ENCODE data around the gene CYGB. TPM values are rescaled to one million over a fixed set of nuclear protein-coding genes. Genes with fewer than 3 reads are reported as not detected.

CYGB gene
- polyA plus RNA-seq, 3 donors, result not detected

DNA sequence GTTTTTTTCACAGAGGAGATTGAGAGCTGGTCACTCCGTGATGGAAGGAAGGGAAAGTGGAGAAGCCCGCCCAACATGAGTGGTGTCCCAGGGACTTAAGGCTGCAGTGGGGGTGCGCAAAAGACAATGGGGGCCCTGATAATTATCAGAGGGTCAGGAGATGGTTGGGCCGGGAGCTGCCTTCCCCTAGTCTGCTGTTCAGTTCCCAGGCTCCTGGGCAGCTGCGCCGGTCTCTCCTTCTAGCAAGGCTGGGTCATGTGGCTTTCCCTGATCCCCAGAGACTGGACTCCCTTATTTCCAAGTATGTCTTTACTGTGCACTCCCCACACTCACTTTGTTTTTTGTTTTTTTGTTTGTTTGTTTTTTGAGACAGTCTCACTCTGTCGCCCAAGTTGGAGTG, 16.2 kb downstream of the CYGB start:
- H3K9me3 Mint-ChIP-seq, result peaks cover 0 to 2% (median 0%) of the 10 kb centered on the region in 7 donors
- TF ChIP-seq, protein P1, sequence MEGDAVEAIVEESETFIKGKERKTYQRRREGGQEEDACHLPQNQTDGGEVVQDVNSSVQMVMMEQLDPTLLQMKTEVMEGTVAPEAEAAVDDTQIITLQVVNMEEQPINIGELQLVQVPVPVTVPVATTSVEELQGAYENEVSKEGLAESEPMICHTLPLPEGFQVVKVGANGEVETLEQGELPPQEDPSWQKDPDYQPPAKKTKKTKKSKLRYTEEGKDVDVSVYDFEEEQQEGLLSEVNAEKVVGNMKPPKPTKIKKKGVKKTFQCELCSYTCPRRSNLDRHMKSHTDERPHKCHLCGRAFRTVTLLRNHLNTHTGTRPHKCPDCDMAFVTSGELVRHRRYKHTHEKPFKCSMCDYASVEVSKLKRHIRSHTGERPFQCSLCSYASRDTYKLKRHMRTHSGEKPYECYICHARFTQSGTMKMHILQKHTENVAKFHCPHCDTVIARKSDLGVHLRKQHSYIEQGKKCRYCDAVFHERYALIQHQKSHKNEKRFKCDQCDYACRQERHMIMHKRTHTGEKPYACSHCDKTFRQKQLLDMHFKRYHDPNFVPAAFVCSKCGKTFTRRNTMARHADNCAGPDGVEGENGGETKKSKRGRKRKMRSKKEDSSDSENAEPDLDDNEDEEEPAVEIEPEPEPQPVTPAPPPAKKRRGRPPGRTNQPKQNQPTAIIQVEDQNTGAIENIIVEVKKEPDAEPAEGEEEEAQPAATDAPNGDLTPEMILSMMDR (IDR thresholded peaks at IDR 0.05), result no peak
- peaks cover 7% of the 10 kb centered on the region for H3K4me1 Mint-ChIP-seq
- no peak overlapping the region for H3K4me3 Mint-ChIP-seq
- Histone ChIP-seq H3K27me3 (ENCODE audit: control insufficient read depth in 2 of 2, insufficient read depth in 2 of 2, low read length in 2 of 2) (peaks cover 0 to 4% of the 10 kb centered on the region in 2 donors), H3K79me2 (ENCODE audit: insufficient read depth, low read length) (no peaks in the 10 kb centered on the region), H3K27ac (ENCODE audit: low read depth in 1 of 2, low read length in 2 of 2) (no peak overlapping the region), H3K4me1 (ENCODE audit: control insufficient read depth in 1 of 2, insufficient read depth in 2 of 2, low read length in 2 of 2) (peaks cover 2 to 9% of the 10 kb centered on the region in 2 donors), H2AFZ (ENCODE audit: insufficient read depth, low read depth, low read length, poor library complexity, severe bottlenecking) (no peak overlapping the region), H4K20me1 (ENCODE audit: insufficient read depth, low read length) (no peaks in the 10 kb centered on the region), H3K9ac (ENCODE audit: insufficient read depth, low read length, poor library complexity, severe bottlenecking) (no peak overlapping the region), H3K4me3 (replicated peaks in 1 of 3; ENCODE audit: low read depth in 2 of 3, low read length in 3 of 3) (no peak overlapping the region), H3K36me3 (replicated peaks in 1 of 2; ENCODE audit: control insufficient read depth in 1 of 2, insufficient read depth in 2 of 2, low read length in 2 of 2) (no peaks in the 10 kb centered on the region), H3K9me3 (replicated peaks in 1 of 2; ENCODE audit: control insufficient read depth in 1 of 2, insufficient read depth in 1 of 2, low read length in 2 of 2) (no peaks in the 10 kb centered on the region), H3K4me2 (replicated peaks; ENCODE audit: extremely low read depth, low read length, poor library complexity, severe bottlenecking) (no peak overlapping the region)
- intact Hi-C loops (cut with micrococcal nuclease), result loop anchor here in 1 of 2 donors (10.0 kb wide), 1 partner anchor 184 kb away; no protein-coding TSS in a partner anchor
- DNase-seq, result no peak
- peak overlapping the region in 2 of 7 donors; percentile 6 to 27 for H3K27ac Mint-ChIP-seq
- WGBS (ENCODE audit: insufficient coverage), result 96% methylated on average over 6 of the region's 7 CpGs
- peaks cover 16 to 22% (median 22%) of the 10 kb centered on the region in 3 donors for H3K27me3 Mint-ChIP-seq (ENCODE audit: low read depth in 3 of 3)
- no peaks in the 10 kb centered on the region for H3K36me3 Mint-ChIP-seq

GRCh38 chr17:76519048-76519966, 18.2 kb downstream of the CYGB start:
- WGBS (ENCODE audit: insufficient coverage), result 89% methylated on average over 13 of the region's 15 CpGs
- Mint-ChIP-seq H3K9me3 (no peaks in the 10 kb centered on the region), H3K36me3 (no peaks in the 10 kb centered on the region)

More at GRCh38 chr17:76519048-76519966, 18.2 kb downstream of the CYGB start:
- no peak overlapping the region for H3K9ac ChIP-seq (ENCODE audit: insufficient read depth, low read length, poor library complexity, severe bottlenecking)
- Mint-ChIP-seq H3K4me3 (peak overlapping the region in 1 of 2 donors; percentile 53), H3K27me3 (ENCODE audit: low read depth in 3 of 3) (peaks cover 18 to 20% (median 18%) of the 10 kb centered on the region in 3 donors), H3K4me1 (peaks cover 21% of the 10 kb centered on the region), H3K27ac (peak overlapping the region in 1 of 7 donors; percentile 48)
- TF ChIP-seq, protein P1 (IDR thresholded peaks at IDR 0.05), result no peak
- no peak overlapping the region for H3K27ac ChIP-seq (ENCODE audit: low read depth in 1 of 2, low read length in 2 of 2)
- DNase-seq, result no peak
- H4K20me1 ChIP-seq (ENCODE audit: insufficient read depth, low read length), result no peaks in the 10 kb centered on the region
- H3K4me2 ChIP-seq (replicated peaks; ENCODE audit: extremely low read depth, low read length, poor library complexity, severe bottlenecking), result no peak overlapping the region
- intact Hi-C loops (cut with micrococcal nuclease), result no loop called here
- no peaks in the 10 kb centered on the region for H3K79me2 ChIP-seq (ENCODE audit: insufficient read depth, low read length)
- no peak overlapping the region for H2AFZ ChIP-seq (ENCODE audit: insufficient read depth, low read depth, low read length, poor library complexity, severe bottlenecking)
- H3K9me3 ChIP-seq (replicated peaks in 1 of 2; ENCODE audit: control insufficient read depth in 1 of 2, insufficient read depth in 1 of 2, low read length in 2 of 2), result no peaks in the 10 kb centered on the region
- H3K27me3 ChIP-seq (ENCODE audit: control insufficient read depth in 2 of 2, insufficient read depth in 2 of 2, low read length in 2 of 2), result peaks cover 0 to 4% of the 10 kb centered on the region in 2 donors
- no peak overlapping the region for H3K4me3 ChIP-seq (replicated peaks in 1 of 3; ENCODE audit: low read depth in 2 of 3, low read length in 3 of 3)
- peaks cover 16 to 24% of the 10 kb centered on the region in 2 donors for H3K4me1 ChIP-seq (ENCODE audit: control insufficient read depth in 1 of 2, insufficient read depth in 2 of 2, low read length in 2 of 2)
- H3K36me3 ChIP-seq (replicated peaks in 1 of 2; ENCODE audit: control insufficient read depth in 1 of 2, insufficient read depth in 2 of 2, low read length in 2 of 2), result no peaks in the 10 kb centered on the region
